HG03095 (cell line): ENCODE results near the gene S100A13.
"Not testable (repeated sequence)": the region's sequence is repeated elsewhere in the genome, so short reads cannot be mapped to it uniquely, and the experiment has no call there.

ENCODE experiments used
- ATAC-seq: cut with Tn5 transposase; IDR thresholded peaks from one replicate; pipeline ENCODE4 v1.9.1; 2021; ENCODE audit warnings: moderate library complexity; ENCODE audit not compliant: unreplicated experiment

Gene S100A13

GRCh38 chr1:153608089-153608682 lies 19.1 kb downstream of the S100A13 start:
- no peak for ATAC-seq

- ATAC-seq, result no peak
Observed at GRCh38 chr1:153607381-153607780, 19.9 kb downstream of the S100A13 start.

- ATAC-seq, result no peak
Observed at GRCh38 chr1:153606194-153606593, 21.1 kb downstream of the S100A13 start.

GRCh38 chr1:153602749-153603148 lies 24.6 kb downstream of the S100A13 start:
- ATAC-seq, result no peak

GRCh38 chr1:153599847-153600246 lies 27.5 kb downstream of the S100A13 start:
- ATAC-seq, result no peak

- peak; percentile 99 for ATAC-seq
Observed at GRCh38 chr1:153598309-153599172, 28.8 kb downstream of the S100A13 start.

- no peak for ATAC-seq
Observed at GRCh38 chr1:153597206-153597605, 30.1 kb downstream of the S100A13 start.

- no peak for ATAC-seq
Observed at GRCh38 chr1:153592748-153593147, 34.6 kb downstream of the S100A13 start.

- no peak for ATAC-seq
Observed at GRCh38 chr1:153588482-153588881, 38.8 kb downstream of the S100A13 start.

GRCh38 chr1:153588033-153588432 lies 39.3 kb downstream of the S100A13 start:
- ATAC-seq, result not testable (repeated sequence)

- ATAC-seq, result no peak
Observed at GRCh38 chr1:153587314-153587713, 40.0 kb downstream of the S100A13 start.

GRCh38 chr1:153586347-153586746 lies 41.0 kb downstream of the S100A13 start:
- no peak for ATAC-seq

- ATAC-seq, result no peak
Observed at GRCh38 chr1:153585006-153585405, 42.3 kb downstream of the S100A13 start.

- ATAC-seq, result no peak
Observed at GRCh38 chr1:153583976-153584375, 43.3 kb downstream of the S100A13 start.

GRCh38 chr1:153583514-153583913 lies 43.8 kb downstream of the S100A13 start:
- not testable (repeated sequence) for ATAC-seq

- ATAC-seq, result not testable (repeated sequence)
Observed at GRCh38 chr1:153582836-153583235, 44.5 kb downstream of the S100A13 start.

GRCh38 chr1:153578936-153579335 lies 48.4 kb downstream of the S100A13 start:
- no peak for ATAC-seq

- no peak for ATAC-seq
Observed at GRCh38 chr1:153578490-153578889, 48.8 kb downstream of the S100A13 start.

- ATAC-seq, result no peak
Observed at GRCh38 chr1:153577624-153578051, 49.7 kb downstream of the S100A13 start.

GRCh38 chr1:153577138-153577537 lies 50.2 kb downstream of the S100A13 start:
- no peak for ATAC-seq

- ATAC-seq, result not testable (repeated sequence)
Observed at GRCh38 chr1:153575497-153575896, 51.8 kb downstream of the S100A13 start.

- ATAC-seq, result not testable (repeated sequence)
Observed at GRCh38 chr1:153575081-153575491, 52.2 kb downstream of the S100A13 start.
